H9 (cell line): ENCODE measurements around the gene FRY. TPM values are rescaled to one million over a fixed set of nuclear protein-coding genes. Genes with fewer than 3 reads are reported as not detected.

Experiments
- DNase-seq: peaks from one replicate; pipeline ENCODE4 v3.0.0-alpha.2; 2017
- H2AFZ ChIP-seq: one replicate; pipeline ENCODE4 v1.6.1; 2013; ENCODE audit warnings: mild to moderate bottlenecking, low read length, control low read depth, moderate library complexity
- H2AK5ac ChIP-seq: 2 replicates; pipeline ENCODE4 v1.6.1; 2013; ENCODE audit warnings: low read length, control low read depth, mixed read lengths; ENCODE audit not compliant: insufficient read length
- H2BK120ac ChIP-seq: one replicate; pipeline ENCODE4 v1.6.1; 2013; ENCODE audit warnings: low read depth, mild to moderate bottlenecking, low read length, control low read depth, inconsistent platforms; ENCODE audit not compliant: poor library complexity, severe bottlenecking
- H2BK12ac ChIP-seq: 2 replicates; pipeline ENCODE4 v1.6.1; 2013; ENCODE audit warnings: low read length, control low read depth, mixed read lengths, low read depth; ENCODE audit not compliant: insufficient read length
- H2BK15ac ChIP-seq: 2 replicates; pipeline ENCODE4 v1.6.1; 2013; ENCODE audit warnings: low read depth, low read length, control low read depth
- H2BK20ac ChIP-seq: one replicate; pipeline ENCODE4 v1.6.1; 2013; ENCODE audit warnings: low read depth, mild to moderate bottlenecking, low read length, control low read depth, inconsistent platforms; ENCODE audit not compliant: poor library complexity, severe bottlenecking
- H2BK5ac ChIP-seq: 2 replicates; pipeline ENCODE4 v1.6.1; 2013; ENCODE audit warnings: low read length, control low read depth, mixed read lengths; ENCODE audit not compliant: insufficient read length
- H3K14ac ChIP-seq: 2 replicates; pipeline ENCODE4 v1.6.1; 2013; ENCODE audit warnings: low read length, control low read depth; ENCODE audit not compliant: insufficient read depth
- H3K18ac ChIP-seq: 2 replicates; pipeline ENCODE4 v1.6.1; 2013; ENCODE audit warnings: low read depth, mild to moderate bottlenecking, mixed read lengths, low read length, control low read depth; ENCODE audit not compliant: insufficient read length
- H3K23ac ChIP-seq: 2 replicates; pipeline ENCODE4 v1.6.1; 2013; ENCODE audit warnings: low read length, control low read depth, mixed read lengths, low read depth; ENCODE audit not compliant: insufficient read length
- H3K23me2 ChIP-seq: 2 replicates; pipeline ENCODE4 v1.6.1; 2013; ENCODE audit warnings: low read depth, mild to moderate bottlenecking, mixed read lengths, low read length, control low read depth; ENCODE audit not compliant: insufficient read length, poor library complexity, severe bottlenecking
- H3K27ac ChIP-seq: 2 replicates; pipeline ENCODE4 v1.5.1; 2013; ENCODE audit warnings: low read length, control low read depth, mixed read lengths, low read depth; ENCODE audit not compliant: insufficient read length
- H3K27me3 ChIP-seq: 2 replicates; pipeline ENCODE4 v1.6.1; 2013; ENCODE audit warnings: low read length, control low read depth, inconsistent platforms; ENCODE audit not compliant: insufficient read depth
- H3K4ac ChIP-seq: 2 replicates; pipeline ENCODE4 v1.6.1; 2013; ENCODE audit warnings: low read depth, mild to moderate bottlenecking, control low read depth, inconsistent platforms, low read length, moderate library complexity
- H3K4me1 ChIP-seq: 2 replicates; pipeline ENCODE4 v1.6.1; 2013; ENCODE audit warnings: low read length, control low read depth, inconsistent platforms; ENCODE audit not compliant: insufficient read depth
- H3K4me2 ChIP-seq: 2 replicates; pipeline ENCODE4 v1.6.1; 2013; ENCODE audit warnings: low read length, control low read depth, mixed read lengths; ENCODE audit not compliant: insufficient read length, insufficient read depth
- H3K56ac ChIP-seq: 2 replicates; pipeline ENCODE4 v1.6.1; 2013; ENCODE audit warnings: low read depth, mild to moderate bottlenecking, mixed read lengths, low read length, control low read depth; ENCODE audit not compliant: insufficient read length
- H3K79me1 ChIP-seq: 2 replicates; pipeline ENCODE4 v1.6.1; 2013; ENCODE audit warnings: low read depth, mild to moderate bottlenecking, moderate library complexity, low read length, control low read depth, inconsistent platforms; ENCODE audit not compliant: insufficient read depth, poor library complexity, severe bottlenecking
- H3K79me2 ChIP-seq: 2 replicates; pipeline ENCODE4 v1.6.1; 2013; ENCODE audit warnings: low read length, control low read depth, inconsistent platforms; ENCODE audit not compliant: insufficient read depth
- H3K9ac ChIP-seq: 2 replicates; pipeline ENCODE4 v1.6.1; 2013; ENCODE audit warnings: low read length, control low read depth, mixed read lengths; ENCODE audit not compliant: insufficient read length; ENCODE audit errors: extremely low read depth
- H3K9me3 ChIP-seq: one replicate; pipeline ENCODE4 v1.6.1; 2013; ENCODE audit warnings: low read depth, low read length, inconsistent platforms; ENCODE audit not compliant: control insufficient read depth
- H3T11ph ChIP-seq: one replicate; pipeline ENCODE4 v1.6.1; 2013; ENCODE audit warnings: mild to moderate bottlenecking, low read length, control low read depth, inconsistent platforms
- H4K20me1 ChIP-seq: one replicate; pipeline ENCODE4 v1.6.1; 2013; ENCODE audit not compliant: control insufficient read depth, insufficient read length, insufficient read depth
- H4K5ac ChIP-seq: 2 replicates; pipeline ENCODE4 v1.6.1; 2013; ENCODE audit warnings: low read depth, mild to moderate bottlenecking, mixed read lengths, low read length, control low read depth; ENCODE audit not compliant: insufficient read length
- H4K8ac ChIP-seq: replicated peaks from 2 replicates; pipeline ENCODE4 v1.6.1; 2013; ENCODE audit warnings: low read length, control low read depth, mixed read lengths, low read depth; ENCODE audit not compliant: insufficient read length
- H4K91ac ChIP-seq: 2 replicates; pipeline ENCODE4 v1.6.1; 2013; ENCODE audit warnings: low read depth, mild to moderate bottlenecking, moderate library complexity, mixed read lengths, low read length, control low read depth; ENCODE audit not compliant: insufficient read length
- H3K27ac Mint-ChIP-seq, 3 experiments: 2 replicates in 2 of 3; 3 replicates in 1 of 3; pipeline ENCODE4 v1.8.0; 2020 to 2021; ENCODE audit warnings: mixed read lengths in 3 of 3, mild to moderate bottlenecking in 1 of 3, moderate library complexity in 1 of 3
- H3K27me3 Mint-ChIP-seq: 2 replicates; pipeline ENCODE4 v1.8.0; 2021; ENCODE audit warnings: low read depth, mild to moderate bottlenecking, moderate library complexity, mixed read lengths
- H3K36me3 Mint-ChIP-seq, 3 experiments: 2 replicates in 2 of 3; 3 replicates in 1 of 3; pipeline ENCODE4 v1.8.0; 2020 to 2021; ENCODE audit warnings: low read depth in 3 of 3, mixed read lengths in 3 of 3; ENCODE audit not compliant: insufficient read depth in 1 of 3
- H3K4me1 Mint-ChIP-seq, 2 experiments: 2 replicates each; pipeline ENCODE4 v1.8.0; 2020; ENCODE audit warnings: mixed read lengths in 2 of 2
- H3K4me3 Mint-ChIP-seq, 2 experiments: 2 replicates in 1 of 2; 3 replicates in 1 of 2; pipeline ENCODE4 v1.8.0; 2020 to 2021; ENCODE audit warnings: mild to moderate bottlenecking in 2 of 2, mixed read lengths in 2 of 2, moderate library complexity in 1 of 2
- H3K9me3 Mint-ChIP-seq, 2 experiments: 2 replicates in 1 of 2; 3 replicates in 1 of 2; pipeline ENCODE4 v1.8.0; 2020; ENCODE audit warnings: mild to moderate bottlenecking in 2 of 2, mixed read lengths in 2 of 2, moderate library complexity in 1 of 2
- CTCF ChIP-seq: fragments of 200-600 bp; sonication (generic); conservative IDR thresholded peaks from 3 replicates; pipeline ENCODE4 v1.8.0; 2021; ENCODE audit warnings: antibody characterized with exemption, mild to moderate bottlenecking
- WGBS: extraction: QIAGEN DNeasy Blood & Tissue Kit; methylation state at CpG from one replicate; pipeline ENCODE4 v1.1.7; 2013; ENCODE audit warnings: missing lambda C conversion rate, low lambda C conversion rate, mixed read lengths; ENCODE audit not compliant: insufficient read length; ENCODE audit errors: extremely low coverage; 5-methylcytosine and 5-hydroxymethylcytosine counted together
- total RNA-seq: library from RNA; stranded (reverse); gene quantifications from 2 replicates; pipeline ENCODE4 v1.2.1, GENCODE V29; 2021

The FRY gene
- total RNA-seq, 1 experiment from 2014 or later, result 5.2 TPM

GRCh38 chr13:32036757-32037156 lies 5.2 kb downstream of the FRY start:
- TF ChIP-seq CTCF, result no peak
- H3K27me3 Mint-ChIP-seq, result no peaks in the 10 kb centered on the region; the same call in 1 of the 2 replicates
- no peak overlapping the region for H4K8ac ChIP-seq
- H3K4ac ChIP-seq, result no peak overlapping the region
- H3T11ph ChIP-seq, result no peak overlapping the region
- no peak overlapping the region for H2BK20ac ChIP-seq
- no peaks in the 10 kb centered on the region for H3K79me2 ChIP-seq
- H3K4me1 ChIP-seq, result no peaks in the 10 kb centered on the region; the same call in 1 of the 2 replicates
- no peaks in the 10 kb centered on the region for H3K27me3 ChIP-seq
- H3K9me3 Mint-ChIP-seq, result no peaks in the 10 kb centered on the region
- no peaks in the 10 kb centered on the region for H3K36me3 Mint-ChIP-seq
- no peak overlapping the region for H3K23ac ChIP-seq
- H3K79me1 ChIP-seq, result no peaks in the 10 kb centered on the region
- peak overlapping the region in 1 of 3 experiments; percentile 0; a peak in 1 of 7 replicates for H3K27ac Mint-ChIP-seq
- H3K4me1 Mint-ChIP-seq, result peaks cover 22 to 32% of the 10 kb centered on the region in 2 experiments
- no peak overlapping the region for H3K14ac ChIP-seq
- no peak overlapping the region for H3K27ac ChIP-seq
- H4K5ac ChIP-seq, result no peak overlapping the region
- no peak overlapping the region for H2BK12ac ChIP-seq
- no peak for DNase-seq
- no peaks in the 10 kb centered on the region for H3K9me3 ChIP-seq
- H2BK5ac ChIP-seq, result no peak overlapping the region
- no peak overlapping the region for H2BK120ac ChIP-seq
- H2AK5ac ChIP-seq, result no peak overlapping the region
- no peak overlapping the region for H3K18ac ChIP-seq
- no peaks in the 10 kb centered on the region for H3K23me2 ChIP-seq
- H3K9ac ChIP-seq, result no peak overlapping the region
- no peak overlapping the region for H2BK15ac ChIP-seq
- WGBS, result no CpG with 5 or more reads among the region's 2 CpGs
- no peak overlapping the region for H3K4me3 Mint-ChIP-seq
- no peaks in the 10 kb centered on the region for H4K20me1 ChIP-seq
- no peak overlapping the region for H4K91ac ChIP-seq
- H2AFZ ChIP-seq, result no peak overlapping the region
- no peak overlapping the region for H3K4me2 ChIP-seq
- H3K56ac ChIP-seq, result no peak overlapping the region
